ENCODE data around the gene CMAS. TPM values are rescaled to one million over a fixed set of nuclear protein-coding genes. Genes with fewer than 3 reads are reported as not detected.

CMAS gene
- total and polyA plus RNA-seq, 2 experiments from 2014 or later, result 61.2 to 118 TPM

DNA sequence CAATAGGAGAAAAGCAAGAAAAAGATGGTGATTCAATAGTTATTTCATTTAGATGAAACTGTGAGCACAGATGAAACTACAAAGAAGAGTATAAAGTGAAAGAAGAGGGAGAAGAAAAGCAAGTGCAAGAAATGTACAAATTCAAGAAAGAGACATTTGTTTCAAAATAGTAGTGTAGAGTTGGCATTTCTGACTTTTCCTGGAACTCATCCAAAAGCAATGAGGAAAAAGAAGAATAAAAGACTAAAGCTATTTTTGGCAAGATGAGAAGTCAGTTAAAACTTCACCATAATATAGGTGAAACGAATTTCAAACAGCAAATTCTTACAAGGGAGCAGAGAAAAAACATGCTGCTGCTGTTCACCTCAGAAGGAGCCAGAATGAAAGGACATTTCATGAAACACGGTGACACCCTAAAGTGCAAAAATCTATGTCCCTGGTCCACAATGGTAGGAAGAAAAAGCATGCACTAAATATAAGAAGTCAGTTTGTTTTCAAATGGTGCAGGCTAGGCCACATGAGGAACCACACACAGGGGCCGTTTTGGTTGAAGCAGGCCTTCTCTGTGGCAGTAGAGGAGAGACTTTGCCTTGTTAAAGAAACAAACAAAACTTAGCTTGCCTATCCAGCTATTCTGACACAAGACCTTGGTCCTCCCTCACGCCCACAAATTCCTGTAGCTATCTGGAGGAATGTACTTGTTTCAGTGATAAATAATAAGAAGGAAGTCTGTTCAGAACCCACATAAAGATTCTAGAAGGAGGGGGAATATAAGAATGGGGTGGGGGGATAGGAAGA is 11.1 kb upstream of the CMAS start (continued):
- TF ChIP-seq ZNF462 (CRISPR knock-in tag; IDR thresholded peaks at IDR 0.05) (no peak), CREB1 (CRISPR knock-in tag; IDR thresholded peaks at IDR 0.05; ENCODE audit: low read depth) (no peak), ETS1 (IDR thresholded peaks at IDR 0.05) (no peak), ZNF331 (CRISPR knock-in tag; IDR thresholded peaks at IDR 0.05; ENCODE audit: low read depth) (no peak), JUNB (IDR thresholded peaks at IDR 0.05; ENCODE audit: unreplicated experiment) (no peak), EZH2phosphoT487 (IDR thresholded peaks at IDR 0.05; ENCODE audit: unreplicated experiment) (no peak), EZH2 (IDR thresholded peaks at IDR 0.05; ENCODE audit: low read depth, unreplicated experiment) (no peak)
- TF ChIP-seq, protein P1, sequence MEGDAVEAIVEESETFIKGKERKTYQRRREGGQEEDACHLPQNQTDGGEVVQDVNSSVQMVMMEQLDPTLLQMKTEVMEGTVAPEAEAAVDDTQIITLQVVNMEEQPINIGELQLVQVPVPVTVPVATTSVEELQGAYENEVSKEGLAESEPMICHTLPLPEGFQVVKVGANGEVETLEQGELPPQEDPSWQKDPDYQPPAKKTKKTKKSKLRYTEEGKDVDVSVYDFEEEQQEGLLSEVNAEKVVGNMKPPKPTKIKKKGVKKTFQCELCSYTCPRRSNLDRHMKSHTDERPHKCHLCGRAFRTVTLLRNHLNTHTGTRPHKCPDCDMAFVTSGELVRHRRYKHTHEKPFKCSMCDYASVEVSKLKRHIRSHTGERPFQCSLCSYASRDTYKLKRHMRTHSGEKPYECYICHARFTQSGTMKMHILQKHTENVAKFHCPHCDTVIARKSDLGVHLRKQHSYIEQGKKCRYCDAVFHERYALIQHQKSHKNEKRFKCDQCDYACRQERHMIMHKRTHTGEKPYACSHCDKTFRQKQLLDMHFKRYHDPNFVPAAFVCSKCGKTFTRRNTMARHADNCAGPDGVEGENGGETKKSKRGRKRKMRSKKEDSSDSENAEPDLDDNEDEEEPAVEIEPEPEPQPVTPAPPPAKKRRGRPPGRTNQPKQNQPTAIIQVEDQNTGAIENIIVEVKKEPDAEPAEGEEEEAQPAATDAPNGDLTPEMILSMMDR (conservative IDR thresholded peaks at IDR 0.05; ENCODE audit: low read depth in 2 of 2), result no peak

Measured in GM23338 (cell line).